ENCODE data around the gene TAOK2.
A peak's percentile ranks its signal among the peaks of the same experiment; 100 is the strongest.
"Not testable (repeated sequence)": the region's sequence is repeated elsewhere in the genome, so short reads cannot be mapped to it uniquely, and the experiment has no call there.

Gene TAOK2

DNA sequence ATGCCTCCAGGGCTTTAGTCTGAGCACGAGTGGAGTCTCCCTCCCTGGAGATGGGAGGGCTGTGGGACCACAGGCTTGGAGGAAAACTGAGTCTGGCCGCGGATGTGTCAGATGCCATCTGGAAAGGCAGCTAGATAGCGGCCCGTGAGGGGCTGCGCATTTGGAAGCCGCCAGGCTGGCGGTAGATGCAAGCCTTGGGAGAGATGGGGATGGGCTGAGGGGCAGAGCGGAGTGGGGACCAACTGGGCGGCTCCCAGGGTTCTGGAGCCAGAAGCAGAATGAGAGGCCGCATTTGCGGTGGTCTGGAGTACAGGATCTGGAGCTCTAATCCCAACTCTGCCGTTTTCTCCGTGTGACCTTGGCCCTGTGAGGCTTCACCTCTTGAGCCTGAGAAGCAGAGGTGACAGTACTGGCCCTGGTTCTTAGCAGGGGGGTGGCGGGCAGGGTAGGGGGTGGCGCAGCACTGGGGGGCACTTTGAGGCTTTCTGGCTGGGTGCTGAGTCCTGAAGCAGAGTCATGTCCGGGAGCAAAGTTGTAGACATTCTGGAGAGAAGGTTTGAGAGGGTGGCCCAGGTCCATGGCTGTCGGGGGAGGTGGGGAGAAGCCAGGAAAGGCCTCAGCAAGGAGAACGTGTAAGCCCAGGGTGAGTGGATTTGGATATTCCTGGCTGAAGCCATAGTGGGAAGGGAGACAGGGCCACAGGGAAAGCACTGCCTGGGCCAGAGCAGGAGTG is 29.1 kb downstream of the TAOK2 start:
- DNase-seq (ENCODE audit: low read depth in 4 of 4, low spot score in 1 of 4) = no peak

DNA sequence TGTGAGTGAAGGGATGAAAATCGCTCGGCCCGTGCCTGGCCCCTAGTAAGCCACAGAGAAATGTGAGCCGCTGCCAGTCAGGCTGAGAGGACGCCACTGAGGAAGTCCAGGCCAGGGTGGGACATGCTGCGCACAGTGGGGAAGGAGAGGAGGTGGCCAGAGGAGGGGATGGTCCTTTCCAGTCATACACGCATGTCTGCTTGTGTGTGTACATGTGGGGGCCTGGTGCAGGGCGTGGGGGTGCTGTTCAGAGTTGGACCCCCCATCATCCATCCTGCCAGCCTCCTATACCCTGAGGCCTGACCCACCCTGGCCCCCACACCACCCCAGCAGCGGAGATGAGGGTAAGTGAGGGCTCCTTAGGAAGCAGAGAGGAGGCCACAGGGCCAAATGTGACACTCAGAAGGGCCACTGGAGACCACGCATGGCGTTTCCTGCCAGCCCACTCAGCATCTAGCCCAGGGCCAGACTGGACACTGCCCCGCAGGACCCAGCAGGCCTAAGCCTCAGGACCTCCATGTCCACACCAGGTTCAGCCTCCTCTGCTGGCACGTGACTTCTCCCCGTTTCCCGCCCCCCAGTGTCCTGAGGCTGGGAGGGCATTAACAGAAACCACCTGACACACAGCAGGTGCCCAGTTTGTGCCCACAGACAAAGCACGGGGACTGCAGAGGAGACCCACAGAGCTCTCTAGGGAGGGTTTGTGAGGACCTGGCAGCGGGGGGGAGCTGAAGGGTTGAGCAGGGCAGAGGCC is 30.2 kb downstream of the TAOK2 start:
- DNase-seq (ENCODE audit: low read depth in 4 of 4, low spot score in 1 of 4) = no peak

DNA sequence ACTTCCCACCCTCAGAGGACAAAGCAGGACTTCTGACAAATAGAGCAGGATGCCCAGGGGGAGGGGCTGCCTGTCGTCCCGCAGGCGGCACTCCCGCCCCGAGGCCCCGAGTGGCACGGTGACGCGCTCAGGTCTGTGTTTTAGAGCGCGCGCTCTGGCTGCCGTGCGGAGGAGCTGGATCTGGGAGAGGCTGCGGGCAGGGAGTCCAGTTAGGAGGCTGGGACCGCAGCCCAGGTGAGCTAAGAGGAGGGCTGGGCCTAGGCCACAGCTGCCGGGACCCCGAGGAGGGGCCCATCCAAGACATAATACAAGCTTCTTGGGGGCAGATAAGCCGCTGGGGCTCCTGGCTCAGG is 30.7 kb downstream of the TAOK2 start:
- DNase-seq (ENCODE audit: low read depth in 4 of 4, low spot score in 1 of 4) = no peak

DNA sequence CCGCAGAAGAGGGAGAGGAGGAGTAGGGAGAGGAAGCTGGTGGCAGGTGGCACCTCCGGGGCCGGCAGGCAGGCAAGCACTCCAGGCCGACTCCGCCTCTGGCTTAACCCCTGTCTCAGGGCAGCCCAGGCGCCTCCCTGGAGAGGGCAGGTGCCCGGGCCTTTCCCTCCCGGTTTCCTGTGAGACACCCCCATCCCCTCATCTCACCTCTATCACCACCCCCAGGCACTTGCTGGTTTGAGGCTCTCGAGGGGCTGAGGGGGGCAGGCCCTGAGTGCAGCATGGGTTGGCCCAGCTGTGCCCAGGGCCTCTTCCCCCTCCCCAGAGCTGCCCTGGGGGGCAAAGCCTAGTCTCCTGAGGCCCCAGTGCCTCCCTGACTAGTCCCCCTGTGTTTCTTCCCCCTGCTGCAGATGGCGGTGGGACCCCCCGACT is 31.2 kb downstream of the TAOK2 start:
- no peak for DNase-seq (ENCODE audit: low read depth in 4 of 4, low spot score in 1 of 4)

DNA sequence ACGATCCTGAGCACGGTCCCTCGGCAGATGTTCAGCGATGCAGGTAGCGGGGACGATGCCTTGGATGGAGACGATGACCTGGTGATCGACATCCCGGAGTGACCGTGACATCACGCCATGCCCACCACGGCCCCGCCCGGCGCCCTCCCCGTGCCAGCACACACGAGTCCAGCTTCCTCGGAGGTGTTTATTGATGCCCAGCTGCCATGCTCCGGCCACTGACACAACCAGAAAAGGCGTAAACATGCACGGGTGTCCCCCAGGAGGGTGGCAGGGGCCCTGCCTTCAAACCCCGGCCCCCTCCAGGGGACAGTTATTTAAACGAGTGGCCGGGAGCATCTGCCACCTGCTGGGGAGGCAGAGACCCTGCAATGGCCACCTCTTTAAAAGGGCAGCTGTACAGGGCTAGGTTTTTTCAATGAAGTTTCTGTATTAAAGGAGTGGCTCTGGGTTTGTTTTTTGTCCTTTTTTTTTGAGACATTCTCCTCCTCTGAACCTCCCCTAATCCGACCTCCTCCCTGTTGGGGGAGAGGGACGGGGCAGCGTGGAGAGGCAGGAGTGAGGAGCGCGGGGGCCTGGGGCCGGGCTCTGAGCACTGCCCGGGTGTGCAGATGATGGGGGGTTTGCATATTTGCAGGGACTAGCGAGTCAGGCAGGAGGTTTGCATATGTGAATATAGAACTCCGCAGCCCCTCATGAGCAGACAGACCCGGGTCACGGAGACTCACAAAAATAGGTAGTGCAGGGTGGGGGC is 31.9 kb downstream of the TAOK2 start:
- DNase-seq (ENCODE audit: low read depth in 4 of 4, low spot score in 1 of 4) = no peak

DNA sequence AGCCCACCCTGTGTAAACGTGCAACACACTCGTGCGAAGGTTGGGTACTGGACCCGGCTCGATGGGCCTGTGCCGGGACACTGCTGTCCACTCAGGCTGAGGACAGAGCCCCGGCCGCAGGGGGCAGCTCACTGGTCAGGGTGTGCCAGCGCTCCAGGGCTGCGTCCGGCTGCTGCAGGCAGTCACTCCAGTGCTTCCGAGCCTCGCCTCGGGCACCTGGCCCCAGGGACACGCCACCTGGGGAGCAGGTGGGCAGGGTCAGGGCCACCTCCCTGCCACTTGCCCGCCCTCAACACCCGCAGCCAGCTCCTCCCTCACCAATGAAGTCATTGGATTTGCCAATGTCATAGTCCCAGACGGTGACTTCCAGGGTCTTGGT is 32.4 kb downstream of the TAOK2 start:
- DNase-seq (ENCODE audit: low read depth in 4 of 4, low spot score in 1 of 4) = no peak

DNA sequence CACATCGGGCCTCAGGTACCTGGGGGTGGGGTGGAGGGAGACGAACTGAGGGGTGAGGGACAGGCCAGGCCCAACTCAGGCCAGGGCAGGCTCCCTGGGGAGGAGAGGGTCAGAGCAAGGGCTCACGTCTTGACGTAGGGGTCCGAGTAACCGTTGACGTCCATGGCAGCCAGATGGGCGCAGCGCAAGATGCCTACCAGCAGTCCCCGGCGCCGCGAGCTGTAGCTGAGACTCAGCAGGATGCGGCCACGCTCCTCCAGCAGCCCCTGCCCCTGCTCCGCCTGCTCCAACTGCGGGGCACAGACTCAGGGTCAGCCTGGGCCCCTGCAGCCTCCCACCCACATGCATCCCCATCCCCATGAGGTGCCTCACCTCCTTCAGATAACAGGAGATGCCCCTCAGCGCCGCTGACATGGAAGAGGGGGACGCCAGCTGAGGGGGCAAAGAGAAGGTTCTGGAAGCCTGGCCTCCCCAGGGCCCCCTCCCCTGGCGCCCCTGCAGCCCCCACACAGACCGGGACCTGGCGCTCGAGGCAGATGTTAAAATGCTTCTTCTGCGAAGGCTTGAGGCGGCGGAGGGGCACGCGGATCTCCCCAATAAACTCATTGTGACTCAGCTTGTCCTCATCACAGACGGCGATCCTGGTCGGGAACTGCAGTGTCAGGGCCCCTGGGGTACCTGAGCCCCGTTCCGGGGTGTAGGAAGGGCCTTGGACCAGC is 33.1 kb downstream of the TAOK2 start:
- no peak for DNase-seq (ENCODE audit: low read depth in 4 of 4, low spot score in 1 of 4)

DNA sequence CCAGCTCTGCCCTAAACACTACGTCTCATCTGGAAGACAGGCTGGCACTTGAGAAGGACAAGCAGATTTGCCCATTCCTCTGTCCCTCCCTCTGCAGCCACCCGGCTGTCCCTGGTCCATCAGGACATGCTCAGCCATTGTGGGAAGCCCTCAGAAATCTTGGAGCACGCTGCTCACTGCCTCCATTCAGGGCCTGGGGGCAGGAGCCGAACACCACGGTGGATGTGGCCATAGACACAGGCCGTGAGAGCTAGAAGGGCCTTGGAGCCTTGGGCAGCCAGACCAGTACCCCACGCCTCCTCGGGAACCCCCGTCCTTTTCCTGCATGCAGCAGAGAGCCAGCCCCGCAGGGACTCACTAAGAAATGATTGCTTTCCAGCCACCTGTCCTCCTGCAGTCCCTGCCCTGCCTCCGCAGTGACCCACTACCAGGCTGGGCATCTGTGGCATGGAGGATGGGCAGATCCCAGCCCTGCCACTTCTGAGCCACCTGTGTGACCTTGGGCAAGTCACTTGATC is 33.8 kb downstream of the TAOK2 start:
- no peak for DNase-seq (ENCODE audit: low read depth in 4 of 4, low spot score in 1 of 4)

DNA sequence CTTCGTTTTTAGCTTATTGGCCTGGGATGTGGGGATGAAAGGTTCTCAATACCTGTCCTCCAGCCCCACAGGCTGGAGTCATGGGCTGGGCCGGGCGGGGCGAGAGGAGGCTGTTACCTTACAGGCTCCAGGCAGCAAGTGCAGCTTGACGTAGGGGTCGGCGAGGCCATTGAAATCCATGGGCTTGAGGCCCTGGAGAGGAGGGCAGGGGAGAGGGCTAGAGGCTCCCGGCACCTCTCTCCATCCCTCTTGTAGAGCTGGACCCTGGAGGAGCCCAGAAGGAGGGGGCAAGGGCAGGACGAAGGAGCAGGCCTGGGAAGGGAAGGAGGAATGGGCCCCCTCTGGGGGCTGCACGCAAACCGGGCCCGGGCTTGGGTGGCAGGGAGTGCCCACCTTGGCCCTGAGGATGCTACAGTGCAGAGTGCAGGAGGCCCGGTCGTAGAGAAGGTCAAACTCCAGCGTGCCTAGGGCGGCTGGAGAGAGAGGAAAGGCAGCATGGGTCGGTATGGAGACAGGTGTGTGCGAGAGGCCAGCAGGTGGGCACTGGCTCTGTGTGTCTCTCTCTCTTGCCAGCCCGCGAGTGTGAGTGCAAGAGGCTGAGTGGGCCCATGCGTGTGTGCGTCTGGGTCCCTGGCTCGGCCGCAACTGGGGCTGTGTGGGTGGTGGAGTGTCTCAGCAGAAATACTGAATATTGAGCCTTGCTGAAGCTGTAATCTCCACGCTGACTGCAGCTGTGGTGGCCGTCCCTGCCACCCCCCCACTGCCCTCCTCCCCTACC is 35.6 kb downstream of the TAOK2 start:
- DNase-seq (ENCODE audit: low read depth in 4 of 4, low spot score in 1 of 4) = no peak

DNA sequence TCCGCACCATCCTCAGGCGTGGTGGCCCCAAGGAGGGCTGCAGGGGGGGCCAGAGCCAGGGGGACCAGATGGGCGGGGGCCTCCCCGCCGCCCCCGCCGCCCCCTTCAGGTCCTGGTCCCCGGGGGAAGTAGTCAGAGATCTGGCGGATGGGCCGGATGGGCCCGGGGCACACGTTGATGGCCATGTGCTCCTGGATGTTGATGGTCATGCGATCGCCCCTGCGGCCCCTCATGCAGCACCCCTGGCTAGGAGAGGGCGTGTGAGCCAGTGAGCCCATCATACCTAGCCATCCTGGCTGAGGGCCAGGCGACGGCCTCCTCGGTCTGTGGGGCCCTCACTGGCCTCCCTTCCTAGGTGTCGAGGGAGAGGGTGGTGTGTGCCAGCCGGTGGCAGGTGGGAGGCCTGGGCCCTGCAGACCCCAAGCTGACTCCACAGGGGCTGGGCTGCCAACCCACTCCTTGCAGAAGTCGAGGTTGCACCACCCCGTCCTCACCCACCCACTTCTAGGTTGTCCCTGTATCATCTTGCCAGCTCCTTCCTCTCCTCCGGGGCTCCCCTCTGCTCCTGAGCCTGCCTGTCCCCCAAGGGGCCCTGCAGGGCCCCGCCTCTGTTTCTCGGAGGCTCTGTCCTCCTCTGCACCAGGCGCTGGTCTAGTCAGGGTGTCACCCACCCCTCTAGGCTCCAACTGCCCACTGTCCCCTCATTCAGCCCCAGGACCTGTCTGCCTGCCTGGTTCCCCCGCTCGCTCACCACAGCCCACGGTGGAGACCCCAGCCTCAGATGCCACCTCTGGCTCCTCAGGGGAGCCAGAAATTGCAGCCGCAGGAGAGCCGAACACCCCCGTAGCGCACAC is 36.5 kb downstream of the TAOK2 start:
- no peak for DNase-seq (ENCODE audit: low read depth in 4 of 4, low spot score in 1 of 4)

DNA sequence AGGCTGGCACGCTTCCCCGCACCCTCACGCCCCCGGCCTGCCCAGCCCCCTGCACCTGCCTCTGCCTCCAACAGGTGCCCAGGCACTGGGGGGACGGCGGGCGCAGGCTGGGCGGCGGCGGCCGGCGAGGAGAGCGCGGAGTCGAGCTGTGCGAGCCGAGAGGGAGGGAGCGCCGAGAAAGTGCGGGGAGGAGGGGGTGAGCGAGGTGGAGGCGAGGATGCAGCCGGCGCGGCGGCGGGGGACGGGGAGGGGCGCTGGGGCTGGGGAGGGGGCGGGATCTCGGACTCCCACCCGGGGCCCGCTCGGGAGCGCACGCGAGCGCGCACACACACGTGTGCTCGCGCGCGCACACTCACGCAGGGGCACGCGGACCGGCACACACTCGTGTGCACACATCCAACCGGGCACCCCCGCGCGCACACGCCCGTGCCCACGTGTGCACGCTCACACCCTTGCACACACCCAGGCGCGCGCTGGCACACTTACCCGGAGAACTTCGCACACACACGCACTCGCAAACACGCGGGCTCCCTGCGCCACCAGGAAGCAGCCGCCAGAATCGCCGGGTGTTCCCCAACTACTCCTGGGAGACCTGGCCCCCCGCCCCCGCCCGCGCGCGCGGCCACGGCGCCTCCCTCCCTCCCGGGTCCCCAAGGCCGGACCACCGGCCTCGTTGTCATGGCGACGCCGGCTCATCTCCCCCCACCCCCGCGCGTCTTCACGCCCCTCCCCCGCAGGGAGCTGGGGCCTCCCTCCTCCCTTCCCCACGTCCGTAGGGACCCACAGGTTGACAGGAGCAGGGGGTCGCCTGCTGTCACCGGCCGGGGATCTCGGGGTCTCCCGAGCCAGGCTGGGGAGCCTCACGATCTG is 37.4 kb downstream of the TAOK2 start, which contains the start of gene DOC2A:
Gene DOC2A, minus strand, starts transcription at position 184 of the 870 bp plus-strand sequence. CDS start 805 bp downstream, outside the sequence.
- peak in 1 of 4 experiments; percentile 31 for DNase-seq (ENCODE audit: low read depth in 4 of 4, low spot score in 1 of 4)

DNA sequence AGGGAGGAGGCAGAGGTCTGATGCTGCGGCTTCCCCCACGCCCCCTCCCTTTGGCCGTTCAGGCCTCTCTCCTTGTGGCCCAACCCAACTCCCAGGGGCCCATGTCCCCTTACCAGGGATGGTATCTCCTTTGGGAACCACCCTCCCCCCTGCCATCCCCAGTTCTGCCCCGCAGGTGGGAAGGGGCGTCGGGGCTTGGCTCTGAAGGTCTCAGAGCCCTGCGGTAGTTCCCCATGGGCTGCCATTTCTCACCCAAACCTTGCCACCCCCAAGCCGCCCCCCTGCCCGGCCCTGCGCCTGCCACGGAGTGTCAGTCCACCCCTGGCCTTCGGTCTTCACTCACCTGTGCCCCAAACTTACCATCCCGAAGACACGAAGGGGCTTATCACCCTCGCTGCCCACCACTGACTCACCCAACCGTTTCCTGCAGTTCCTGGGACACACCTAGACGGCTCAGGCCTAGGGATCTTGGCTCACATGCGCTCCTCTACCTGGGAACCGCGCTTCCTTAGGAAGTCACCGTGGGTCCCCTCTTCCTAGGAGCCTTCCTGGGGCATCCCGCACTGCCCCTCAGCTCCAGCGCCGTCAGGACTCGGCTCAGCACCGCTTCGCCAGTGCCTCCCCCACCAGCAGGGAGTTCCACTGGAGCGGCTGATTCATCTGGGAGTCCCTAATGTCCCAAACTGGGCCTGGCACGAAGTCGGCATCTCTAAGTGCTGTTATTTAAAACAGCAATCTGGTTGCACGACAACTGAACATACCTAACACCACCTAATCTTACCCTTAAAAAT is 38.2 kb downstream of the TAOK2 start:
- DNase-seq (ENCODE audit: low read depth in 4 of 4, low spot score in 1 of 4) = no peak

DNA sequence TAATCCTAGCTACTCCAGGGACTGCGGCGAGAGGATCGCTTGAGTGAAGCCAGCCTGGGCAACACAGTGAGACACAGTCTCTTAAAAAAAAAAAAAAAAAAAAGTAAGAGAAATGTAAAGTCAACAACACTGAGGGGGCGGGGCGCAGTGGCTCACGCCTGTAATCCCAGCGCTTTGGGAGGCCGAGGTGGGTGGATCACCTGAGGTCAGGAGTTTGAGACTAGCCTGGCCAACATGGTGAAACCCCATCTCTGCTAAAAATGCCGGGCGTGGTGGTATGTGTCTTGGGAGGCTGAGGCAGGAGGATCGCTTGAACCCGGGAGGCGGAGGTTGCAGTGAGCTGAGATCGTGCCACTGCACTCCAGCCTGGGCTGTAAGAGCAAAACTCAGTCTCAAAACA is 38.9 kb downstream of the TAOK2 start:
- not testable (repeated sequence) for DNase-seq (ENCODE audit: low read depth in 4 of 4, low spot score in 1 of 4)

DNA sequence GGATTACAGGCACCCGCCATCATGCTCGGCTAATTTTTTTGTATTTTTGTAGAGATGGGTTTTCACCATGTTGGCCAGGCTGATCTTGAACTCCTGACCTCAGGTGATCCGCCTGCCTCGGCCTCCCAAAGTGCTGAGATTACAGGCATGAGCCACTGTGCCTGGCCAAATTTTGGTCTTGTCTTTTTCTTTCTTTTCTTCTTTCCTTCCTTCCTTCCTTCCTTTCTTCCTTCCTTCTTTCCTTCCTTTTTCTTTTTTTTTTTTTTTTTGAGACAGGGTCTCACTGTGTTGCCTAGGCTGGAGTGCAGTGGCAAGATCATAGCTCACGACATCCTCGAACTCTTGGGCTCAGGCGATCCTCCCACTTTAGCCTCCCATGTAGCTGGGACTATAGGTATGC is 41.8 kb downstream of the TAOK2 start:
- not testable (repeated sequence) for DNase-seq (ENCODE audit: low read depth in 4 of 4, low spot score in 1 of 4)

DNA sequence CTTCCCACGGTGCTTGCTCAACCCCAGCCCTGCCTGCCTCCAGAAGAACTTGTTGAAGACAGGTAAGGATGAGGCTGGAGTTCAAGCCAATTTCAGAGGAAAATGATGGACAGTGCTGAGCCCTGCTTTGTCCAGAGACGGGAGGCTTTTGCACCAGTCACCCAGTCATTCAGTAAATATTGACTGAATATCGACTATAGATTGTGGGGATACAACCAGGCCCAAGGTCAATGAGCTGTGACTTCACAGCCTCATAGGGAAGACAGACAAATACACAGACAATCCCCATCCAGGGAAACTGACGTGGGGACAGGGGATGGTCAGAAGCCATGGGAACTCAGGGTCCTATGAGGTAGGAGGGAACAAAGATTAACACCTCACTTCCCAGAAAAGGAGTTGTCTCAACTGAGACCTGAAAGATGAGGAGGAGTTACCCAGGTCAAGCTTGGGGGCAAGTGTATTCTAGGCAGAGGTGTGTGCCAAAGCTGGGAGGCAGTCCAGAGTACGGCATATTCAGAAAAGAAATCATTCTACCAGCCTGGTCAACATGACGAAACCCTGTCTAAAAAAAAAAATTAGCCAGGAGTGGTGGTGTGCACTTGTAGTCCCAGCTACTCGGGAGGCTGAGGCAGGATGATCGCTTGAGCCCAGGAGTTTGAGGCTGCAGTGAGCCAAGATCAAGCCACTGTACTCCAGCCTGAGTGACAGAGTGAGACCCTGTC is 43.0 kb downstream of the TAOK2 start:
- DNase-seq (ENCODE audit: low read depth in 4 of 4, low spot score in 1 of 4) = no peak

DNA sequence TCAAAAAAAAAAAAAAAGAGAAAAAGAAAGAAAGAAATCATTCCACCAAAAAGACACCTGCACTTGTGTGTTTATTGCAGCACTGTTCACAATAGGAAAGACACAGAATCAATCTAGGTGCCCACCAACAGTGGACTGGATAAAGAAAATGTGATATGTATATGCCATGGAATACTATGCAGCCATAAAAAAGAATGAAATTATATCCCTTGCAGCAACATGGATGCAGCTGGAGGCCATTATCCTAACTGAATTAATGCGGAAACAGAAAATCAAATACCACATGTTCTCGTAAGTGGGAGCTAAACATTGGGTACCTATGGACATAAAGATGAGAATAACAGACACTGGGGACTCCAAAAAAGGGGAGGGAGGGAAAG is 43.6 kb downstream of the TAOK2 start:
- DNase-seq (ENCODE audit: low read depth in 4 of 4, low spot score in 1 of 4) = no peak

DNA sequence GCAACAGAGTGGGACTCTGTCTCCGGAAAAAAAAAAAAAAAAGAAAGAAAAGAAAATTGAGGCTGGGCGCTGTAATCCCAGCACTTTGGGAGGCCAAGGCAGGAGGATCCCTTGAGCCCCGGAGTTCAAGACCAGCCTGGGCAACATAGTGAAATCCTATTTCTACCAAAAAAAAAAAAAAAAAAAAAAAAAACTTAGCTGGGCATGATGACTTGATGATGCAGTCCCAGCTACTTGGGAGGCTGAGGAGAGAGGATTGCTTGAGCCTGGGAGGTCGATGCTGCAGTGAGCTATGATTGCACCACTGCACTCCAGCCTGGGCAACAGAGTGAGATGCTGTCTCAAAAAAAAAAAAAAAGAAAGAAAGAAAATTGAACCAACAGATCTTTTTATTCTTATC is 44.3 kb downstream of the TAOK2 start:
- DNase-seq (ENCODE audit: low read depth in 4 of 4, low spot score in 1 of 4) = not testable (repeated sequence)

Measured in stimulated activated CD4-positive, alpha-beta T cell treated with anti-CD3 and anti-CD28 coated beads, Interleukin-1b, Interleukin-23, amount 100 ng/mL, for 24 hours (primary cell).